BJ (cell line): Measurements from ENCODE around the gene CALML5. TPM values are rescaled to one million over a fixed set of nuclear protein-coding genes. Genes with fewer than 3 reads are reported as not detected.

Source experiments
- CTCF ChIA-PET: fragments of 350-600 bp; formaldehyde crosslinking; extraction: SDS; loops from one replicate; lab custom pipeline; 2021; ENCODE audit warnings: antibody characterized with exemption, inconsistent platforms; lab: Yijun Ruan, JAX
- POLR2A ChIA-PET: fragments of 300-600 bp; sonication (Branson Sonifier 250); formaldehyde crosslinking; extraction: SDS; loops from one replicate; lab custom pipeline; 2021; ENCODE audit warnings: antibody characterized with exemption; lab: Charles Lee
- DNase-seq: peaks from one replicate; pipeline ENCODE4 v3.0.0-alpha.2; 2011; ENCODE audit warnings: low read depth
- H3K27me3 ChIP-seq: 2 replicates; pipeline ENCODE4 v1.6.0; 2011; ENCODE audit warnings: low read length; ENCODE audit not compliant: control insufficient read depth, insufficient read depth
- H3K36me3 ChIP-seq: 2 replicates; pipeline ENCODE4 v1.5.1; 2011; ENCODE audit warnings: low read length; ENCODE audit not compliant: control insufficient read depth, insufficient read depth
- H3K4me3 ChIP-seq: 2 replicates; pipeline ENCODE4 v1.5.1; 2011; ENCODE audit warnings: low read depth, mild to moderate bottlenecking, control low read depth, low read length
- polyA plus RNA-seq: library from polyadenylated mRNA; depleted of rRNA; stranded (reverse); fragments of >200 nt; gene quantifications from 2 replicates; pipeline ENCODE4 v1.2.3, GENCODE V29; 2011
- TF ChIP-seq, protein P1 (sequence below): IDR thresholded peaks from 2 replicates; pipeline ENCODE4 v1.5.1; 2011; ENCODE audit warnings: low read depth, mild to moderate bottlenecking, control low read depth, inconsistent platforms, low read length, moderate library complexity; ENCODE audit not compliant: insufficient read depth

The CALML5 gene
- polyA plus RNA-seq, 1 experiment = not detected

DNA sequence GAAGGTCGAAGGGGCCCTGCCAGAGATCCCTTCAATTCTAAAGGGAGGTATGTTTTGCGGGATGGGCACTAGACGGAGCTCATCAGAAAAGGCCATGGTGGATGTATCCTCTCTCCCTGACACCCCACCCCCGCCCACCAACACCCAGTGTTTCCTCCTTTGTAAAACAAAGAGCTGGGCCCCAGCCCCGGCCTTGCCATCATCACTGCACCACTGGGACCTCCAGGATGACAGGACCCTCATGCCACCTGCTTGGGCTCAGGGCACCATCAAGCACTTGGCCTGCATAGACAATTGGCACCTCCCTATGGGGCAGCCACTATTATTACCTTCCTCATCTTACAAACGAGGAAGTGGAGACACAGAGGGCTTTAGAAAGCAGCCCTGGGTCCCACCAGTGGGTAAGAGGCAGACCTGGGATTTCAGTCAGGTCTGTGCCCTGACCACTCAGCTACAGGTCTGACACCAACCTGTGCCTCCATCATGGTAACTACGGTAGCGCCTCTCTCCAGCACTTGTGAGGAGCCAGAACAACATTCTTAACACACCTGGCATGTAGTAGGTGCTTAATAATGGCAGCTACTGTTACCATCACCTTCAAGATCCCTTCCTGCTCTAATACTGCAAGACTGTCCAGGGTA is 27.4 kb upstream of the CALML5 start:
- no peak for DNase-seq
- CTCF ChIA-PET = no interaction called here
- no peaks in the 10 kb centered on the region for H3K36me3 ChIP-seq
- no peak overlapping the region for H3K4me3 ChIP-seq
- TF ChIP-seq, protein P1, sequence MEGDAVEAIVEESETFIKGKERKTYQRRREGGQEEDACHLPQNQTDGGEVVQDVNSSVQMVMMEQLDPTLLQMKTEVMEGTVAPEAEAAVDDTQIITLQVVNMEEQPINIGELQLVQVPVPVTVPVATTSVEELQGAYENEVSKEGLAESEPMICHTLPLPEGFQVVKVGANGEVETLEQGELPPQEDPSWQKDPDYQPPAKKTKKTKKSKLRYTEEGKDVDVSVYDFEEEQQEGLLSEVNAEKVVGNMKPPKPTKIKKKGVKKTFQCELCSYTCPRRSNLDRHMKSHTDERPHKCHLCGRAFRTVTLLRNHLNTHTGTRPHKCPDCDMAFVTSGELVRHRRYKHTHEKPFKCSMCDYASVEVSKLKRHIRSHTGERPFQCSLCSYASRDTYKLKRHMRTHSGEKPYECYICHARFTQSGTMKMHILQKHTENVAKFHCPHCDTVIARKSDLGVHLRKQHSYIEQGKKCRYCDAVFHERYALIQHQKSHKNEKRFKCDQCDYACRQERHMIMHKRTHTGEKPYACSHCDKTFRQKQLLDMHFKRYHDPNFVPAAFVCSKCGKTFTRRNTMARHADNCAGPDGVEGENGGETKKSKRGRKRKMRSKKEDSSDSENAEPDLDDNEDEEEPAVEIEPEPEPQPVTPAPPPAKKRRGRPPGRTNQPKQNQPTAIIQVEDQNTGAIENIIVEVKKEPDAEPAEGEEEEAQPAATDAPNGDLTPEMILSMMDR = no peak
- POLR2A ChIA-PET = no interaction called here
- no peaks in the 10 kb centered on the region for H3K27me3 ChIP-seq

DNA sequence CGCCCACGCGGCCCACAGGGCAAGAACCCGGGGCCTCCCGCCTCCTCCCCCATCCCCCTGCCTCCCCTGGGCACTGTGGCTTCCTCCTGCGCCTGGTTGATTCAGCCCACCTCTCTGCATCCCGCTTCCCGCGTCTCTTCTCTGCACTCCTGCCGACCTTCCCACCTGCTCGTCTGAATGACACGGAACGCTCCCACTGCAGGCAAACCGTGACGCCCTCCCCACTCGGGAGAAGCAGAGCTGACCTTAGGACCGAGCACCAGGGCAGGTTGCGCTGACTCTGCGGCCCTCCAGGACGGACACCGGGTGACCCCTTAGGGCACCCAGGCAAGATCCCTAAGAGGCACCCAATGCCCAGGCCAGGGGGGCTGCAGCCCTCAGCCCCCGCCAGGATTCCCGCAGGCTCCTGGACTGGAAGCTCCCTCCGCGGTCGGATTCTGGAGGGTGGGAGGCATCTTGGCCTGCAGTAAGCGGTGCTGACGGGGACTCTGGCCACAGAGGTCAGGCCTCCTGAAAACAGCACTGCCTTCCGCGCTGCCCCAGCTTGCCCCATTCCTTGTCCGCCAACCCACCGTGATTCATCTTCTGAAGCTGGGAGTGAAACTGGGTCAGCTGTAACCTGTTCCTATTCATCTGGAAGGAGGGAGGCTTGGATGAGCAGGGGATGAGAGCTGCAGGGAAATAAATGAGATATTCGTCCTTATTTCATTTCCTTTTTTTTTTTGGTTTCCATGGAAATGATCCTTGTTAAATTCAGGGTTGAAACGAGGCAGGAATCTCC is 26.4 kb upstream of the CALML5 start:
- no peak for DNase-seq
- ChIA-PET POLR2A (no interaction called here), CTCF (no interaction called here)

DNA sequence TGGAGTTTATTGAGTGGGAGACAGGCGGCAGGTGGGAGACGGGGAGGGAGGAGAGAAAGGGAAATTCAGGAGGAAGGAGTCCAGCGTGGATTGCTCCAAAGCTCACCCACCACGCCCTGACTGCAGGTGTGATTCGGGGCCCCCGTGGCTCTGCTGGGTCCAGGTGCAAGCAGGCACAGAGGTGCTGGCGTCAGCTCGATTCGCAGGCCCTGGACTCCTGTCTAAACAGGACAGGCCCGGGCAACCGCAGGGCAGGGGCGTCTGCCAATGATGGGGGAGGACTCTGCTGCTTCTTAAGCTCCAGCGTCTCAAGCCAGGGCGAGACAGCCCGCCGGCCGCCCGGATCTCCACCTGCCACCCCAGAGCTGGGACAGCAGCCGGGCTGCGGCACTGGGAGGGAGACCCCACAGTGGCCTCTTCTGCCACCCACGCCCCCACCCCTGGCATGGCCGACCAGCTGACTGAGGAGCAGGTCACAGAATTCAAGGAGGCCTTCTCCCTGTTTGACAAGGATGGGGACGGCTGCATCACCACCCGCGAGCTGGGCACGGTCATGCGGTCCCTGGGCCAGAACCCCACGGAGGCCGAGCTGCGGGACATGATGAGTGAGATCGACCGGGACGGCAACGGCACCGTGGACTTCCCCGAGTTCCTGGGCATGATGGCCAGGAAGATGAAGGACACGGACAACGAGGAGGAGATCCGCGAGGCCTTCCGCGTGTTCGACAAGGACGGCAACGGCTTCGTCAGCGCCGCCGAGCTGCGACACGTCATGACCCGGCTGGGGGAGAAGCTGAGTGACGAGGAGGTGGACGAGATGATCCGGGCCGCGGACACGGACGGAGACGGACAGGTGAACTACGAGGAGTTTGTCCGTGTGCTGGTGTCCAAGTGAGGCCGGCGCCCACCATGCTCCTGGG is 25.5 kb upstream of the CALML5 start, which contains the start of gene CALML3:
TSS of gene CALML3 (plus strand) at position 321 of the 920 bp plus-strand sequence. CDS start at position 446, 125 bp downstream.
- ChIA-PET POLR2A (no interaction called here), CTCF (no interaction called here)

More for the DNA sequence above, 26.4 kb upstream of the CALML5 start:
- no peaks in the 10 kb centered on the region for H3K27me3 ChIP-seq
- TF ChIP-seq, protein P1 = no peak
- no peaks in the 10 kb centered on the region for H3K36me3 ChIP-seq
- H3K4me3 ChIP-seq = no peak overlapping the region

DNA sequence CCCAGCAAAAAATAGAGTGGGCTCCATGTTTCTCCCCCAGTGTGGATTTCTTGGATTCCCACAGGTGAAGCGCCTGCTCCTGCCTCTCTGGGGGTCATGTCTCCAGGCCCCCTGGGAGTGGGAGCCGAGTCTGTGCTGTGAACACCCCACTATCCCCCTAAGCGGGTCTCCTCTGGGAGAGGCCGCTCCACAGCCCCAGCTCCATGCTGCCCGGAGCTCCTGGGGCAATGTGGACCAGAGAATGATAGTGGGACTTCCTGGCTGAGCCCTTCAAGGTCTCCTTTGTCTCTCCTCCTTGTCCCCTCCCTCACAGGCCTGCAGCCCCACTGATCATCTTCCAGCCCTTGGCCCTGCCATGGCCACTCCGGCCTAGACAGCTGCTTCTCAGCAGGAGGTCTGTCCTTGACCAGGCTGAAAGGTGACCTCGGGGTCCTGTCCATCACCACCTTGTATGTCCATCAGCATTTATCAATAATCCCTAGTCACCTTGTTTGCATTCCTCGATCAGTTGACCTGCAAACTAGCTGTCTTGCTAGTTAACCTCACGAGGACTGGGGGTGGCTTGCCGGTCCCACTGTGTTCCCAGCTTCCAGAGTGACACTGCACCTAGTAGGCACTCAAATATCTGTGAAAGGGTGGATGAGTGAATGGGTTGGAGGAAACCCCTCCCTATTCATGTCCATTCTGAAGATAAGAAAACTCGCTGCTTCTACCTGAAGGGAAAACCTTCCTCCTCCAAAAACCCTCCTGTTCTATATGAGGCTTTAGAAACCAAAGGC is 24.6 kb upstream of the CALML5 start:
- ChIA-PET CTCF (interaction anchor here (0.7 kb wide), 1 partner anchor 99 kb away, joined by 3 read pairs; no protein-coding TSS in a partner anchor), POLR2A (no interaction called here)
- no peak for DNase-seq
- TF ChIP-seq, protein P1 = no peak
- Histone ChIP-seq H3K27me3 (no peaks in the 10 kb centered on the region), H3K4me3 (no peak overlapping the region), H3K36me3 (no peaks in the 10 kb centered on the region)

More for the DNA sequence above, 25.5 kb upstream of the CALML5 start, which contains the start of gene CALML3:
- H3K36me3 ChIP-seq = no peaks in the 10 kb centered on the region
- no peaks in the 10 kb centered on the region for H3K27me3 ChIP-seq
- H3K4me3 ChIP-seq = no peak within 1 kb of the TSS
- TF ChIP-seq, protein P1 = no peak
- DNase-seq = no peak
